MM.1S (cell line): ENCODE data around the gene PROX1.

Experiments used
- DNase-seq: peaks from one replicate; pipeline ENCODE4 v3.0.0-alpha.2; 2015
- H2AFZ ChIP-seq: fragments of 300-600 bp; sonication (generic); 2 replicates; pipeline ENCODE4 v1.6.0; 2016; ENCODE audit warnings: antibody characterized with exemption, low read length
- H3F3A ChIP-seq: fragments of 300-600 bp; sonication (generic); 2 replicates; pipeline ENCODE4 v1.6.1; 2016; ENCODE audit warnings: mild to moderate bottlenecking, antibody characterized with exemption, low read length, moderate library complexity, mixed read lengths; ENCODE audit not compliant: insufficient read depth
- H3K27ac ChIP-seq: fragments of 300-600 bp; sonication (generic); 2 replicates; pipeline ENCODE4 v1.5.1; 2016; ENCODE audit warnings: mild to moderate bottlenecking, low read length
- H3K27me3 ChIP-seq: fragments of 300-600 bp; sonication (generic); replicated peaks from 2 replicates; pipeline ENCODE4 v1.6.0; 2016; ENCODE audit warnings: low read length; ENCODE audit not compliant: insufficient read depth
- H3K36me3 ChIP-seq: fragments of 300-600 bp; sonication (generic); replicated peaks from 2 replicates; pipeline ENCODE4 v1.6.1; 2016; ENCODE audit warnings: mild to moderate bottlenecking, low read length, mixed read lengths; ENCODE audit not compliant: insufficient read depth
- H3K4me1 ChIP-seq: fragments of 300-600 bp; sonication (generic); 2 replicates; pipeline ENCODE4 v1.6.1; 2016; ENCODE audit warnings: low read length, mixed read lengths
- H3K4me2 ChIP-seq: fragments of 300-600 bp; sonication (generic); 2 replicates; pipeline ENCODE4 v1.6.0; 2016; ENCODE audit warnings: low read depth, low read length
- H3K4me3 ChIP-seq: fragments of 300-600 bp; sonication (generic); 2 replicates; pipeline ENCODE4 v1.5.1; 2016; ENCODE audit warnings: low read length, mixed read lengths
- H3K79me2 ChIP-seq: fragments of 300-600 bp; sonication (generic); 2 replicates; pipeline ENCODE4 v1.6.1; 2016; ENCODE audit warnings: mixed run types, low read length, mixed read lengths
- H3K9ac ChIP-seq: fragments of 300-600 bp; sonication (generic); 2 replicates; pipeline ENCODE4 v1.6.1; 2016; ENCODE audit warnings: low read length, mixed read lengths
- H3K9me2 ChIP-seq: fragments of 300-600 bp; sonication (generic); replicated peaks from 2 replicates; pipeline ENCODE4 v1.6.1; 2016; ENCODE audit warnings: mild to moderate bottlenecking, low read length, mixed read lengths; ENCODE audit not compliant: insufficient read depth
- H3K9me3 ChIP-seq: fragments of 300-600 bp; sonication (generic); replicated peaks from 2 replicates; pipeline ENCODE4 v1.6.1; 2016; ENCODE audit warnings: mild to moderate bottlenecking, low read length, mixed read lengths; ENCODE audit not compliant: insufficient read depth
- H4K20me1 ChIP-seq: fragments of 300-600 bp; sonication (generic); 2 replicates; pipeline ENCODE4 v1.6.1; 2016; ENCODE audit warnings: mild to moderate bottlenecking, low read length, moderate library complexity, mixed read lengths; ENCODE audit not compliant: insufficient read depth
- EZH2 ChIP-seq: fragments of 300-600 bp; sonication (generic); optimal IDR thresholded peaks from 2 replicates; pipeline ENCODE3; 2017; ENCODE audit warnings: low read depth, mild to moderate bottlenecking, antibody characterized with exemption, low read length, mixed read lengths
- EZH2phosphoT487 ChIP-seq: fragments of 300-600 bp; sonication (generic); IDR thresholded peaks from 2 replicates; pipeline ENCODE4 v1.6.1; 2018; ENCODE audit warnings: antibody characterized with exemption, low read length
- TF ChIP-seq, protein P1 (sequence below): fragments of 300-600 bp; sonication (generic); IDR thresholded peaks from 2 replicates; pipeline ENCODE4 v1.5.1; 2016; ENCODE audit warnings: antibody characterized with exemption, low read length, mixed read lengths

Gene PROX1

DNA sequence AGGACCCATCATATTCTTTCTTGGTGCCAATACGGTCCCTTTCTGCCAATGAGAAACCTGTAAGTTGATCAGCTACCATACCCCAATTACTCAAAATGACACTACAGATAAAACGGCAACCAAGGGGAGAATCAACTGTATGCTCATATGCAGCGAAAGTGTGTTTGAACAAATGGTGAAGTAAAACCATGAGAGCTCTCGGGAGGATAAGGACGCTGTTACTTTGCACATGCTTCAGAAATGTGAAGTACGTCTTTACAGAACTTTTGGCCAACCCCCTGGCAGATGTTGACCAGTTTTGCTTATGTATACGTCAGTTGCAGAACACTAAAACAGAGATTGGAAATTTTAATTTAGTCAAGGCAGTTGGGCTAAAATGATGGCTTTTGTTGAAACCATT lies 79.6 kb downstream of the PROX1 start:
- Histone ChIP-seq H3K9me2 (no peaks in the 10 kb centered on the region), H3K4me2 (no peak overlapping the region), H3K79me2 (no peaks in the 10 kb centered on the region), H3K4me3 (no peak overlapping the region), H3K9ac (no peak overlapping the region), H3K9me3 (no peaks in the 10 kb centered on the region), H3K36me3 (no peaks in the 10 kb centered on the region), H3F3A (no peaks in the 10 kb centered on the region), H4K20me1 (no peaks in the 10 kb centered on the region), H3K4me1 (no peaks in the 10 kb centered on the region), H3K27me3 (no peaks in the 10 kb centered on the region), H3K27ac (no peak overlapping the region), H2AFZ (no peak overlapping the region)
- no peak for DNase-seq
- TF ChIP-seq EZH2, result no peak
- TF ChIP-seq EZH2phosphoT487, result no peak
- TF ChIP-seq, protein P1, sequence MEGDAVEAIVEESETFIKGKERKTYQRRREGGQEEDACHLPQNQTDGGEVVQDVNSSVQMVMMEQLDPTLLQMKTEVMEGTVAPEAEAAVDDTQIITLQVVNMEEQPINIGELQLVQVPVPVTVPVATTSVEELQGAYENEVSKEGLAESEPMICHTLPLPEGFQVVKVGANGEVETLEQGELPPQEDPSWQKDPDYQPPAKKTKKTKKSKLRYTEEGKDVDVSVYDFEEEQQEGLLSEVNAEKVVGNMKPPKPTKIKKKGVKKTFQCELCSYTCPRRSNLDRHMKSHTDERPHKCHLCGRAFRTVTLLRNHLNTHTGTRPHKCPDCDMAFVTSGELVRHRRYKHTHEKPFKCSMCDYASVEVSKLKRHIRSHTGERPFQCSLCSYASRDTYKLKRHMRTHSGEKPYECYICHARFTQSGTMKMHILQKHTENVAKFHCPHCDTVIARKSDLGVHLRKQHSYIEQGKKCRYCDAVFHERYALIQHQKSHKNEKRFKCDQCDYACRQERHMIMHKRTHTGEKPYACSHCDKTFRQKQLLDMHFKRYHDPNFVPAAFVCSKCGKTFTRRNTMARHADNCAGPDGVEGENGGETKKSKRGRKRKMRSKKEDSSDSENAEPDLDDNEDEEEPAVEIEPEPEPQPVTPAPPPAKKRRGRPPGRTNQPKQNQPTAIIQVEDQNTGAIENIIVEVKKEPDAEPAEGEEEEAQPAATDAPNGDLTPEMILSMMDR, result no peak

DNA sequence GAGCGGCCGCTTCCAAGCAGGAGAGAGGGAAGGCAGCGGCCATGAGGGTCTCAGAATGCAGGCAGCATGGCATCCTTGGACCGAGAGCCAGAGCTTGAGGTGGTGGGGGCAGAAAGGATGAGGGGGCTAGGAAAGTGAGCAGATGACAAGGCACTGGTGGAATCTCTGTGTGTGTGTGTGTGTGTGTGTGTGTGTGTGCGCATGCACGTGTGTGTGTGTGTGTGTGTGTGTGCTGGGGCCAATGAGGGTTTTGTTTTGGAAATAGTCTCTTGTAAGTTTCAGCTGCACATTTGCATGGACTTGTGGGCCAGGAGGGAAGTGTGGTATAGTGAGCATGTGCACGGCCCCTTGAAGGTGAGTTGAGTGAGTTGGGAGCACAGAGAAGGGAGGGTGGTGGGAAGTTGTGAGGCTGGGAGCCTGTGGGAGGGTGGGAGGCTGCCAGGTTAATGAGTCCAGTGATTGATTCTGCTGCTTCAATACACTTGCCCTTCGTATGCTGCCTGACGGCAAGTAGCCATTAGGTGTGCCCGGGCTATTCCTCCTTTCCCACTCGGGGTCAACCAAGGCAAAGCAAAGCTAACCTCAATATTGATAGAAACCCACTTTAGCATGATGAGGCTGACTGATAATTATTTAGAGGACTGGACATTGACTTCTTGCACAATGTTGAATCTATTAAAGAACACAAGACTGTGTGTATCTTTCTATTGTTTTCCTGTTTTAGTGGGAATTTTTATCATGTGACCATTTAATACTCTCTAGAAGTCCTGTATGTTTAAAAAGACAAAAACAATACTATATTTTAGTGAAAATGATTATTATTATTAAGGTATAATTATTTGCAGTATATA lies 80.3 kb downstream of the PROX1 start:
- Histone ChIP-seq H3K4me3 (no peak overlapping the region), H3F3A (no peaks in the 10 kb centered on the region), H3K9me2 (no peaks in the 10 kb centered on the region), H3K9me3 (no peaks in the 10 kb centered on the region), H4K20me1 (no peaks in the 10 kb centered on the region), H3K27ac (no peak overlapping the region), H3K36me3 (no peaks in the 10 kb centered on the region), H3K27me3 (no peaks in the 10 kb centered on the region), H3K79me2 (no peaks in the 10 kb centered on the region), H3K9ac (no peak overlapping the region), H3K4me2 (no peak overlapping the region), H3K4me1 (no peaks in the 10 kb centered on the region), H2AFZ (no peak overlapping the region)
- no peak for DNase-seq
- TF ChIP-seq EZH2, result no peak
- TF ChIP-seq EZH2phosphoT487, result no peak

DNA sequence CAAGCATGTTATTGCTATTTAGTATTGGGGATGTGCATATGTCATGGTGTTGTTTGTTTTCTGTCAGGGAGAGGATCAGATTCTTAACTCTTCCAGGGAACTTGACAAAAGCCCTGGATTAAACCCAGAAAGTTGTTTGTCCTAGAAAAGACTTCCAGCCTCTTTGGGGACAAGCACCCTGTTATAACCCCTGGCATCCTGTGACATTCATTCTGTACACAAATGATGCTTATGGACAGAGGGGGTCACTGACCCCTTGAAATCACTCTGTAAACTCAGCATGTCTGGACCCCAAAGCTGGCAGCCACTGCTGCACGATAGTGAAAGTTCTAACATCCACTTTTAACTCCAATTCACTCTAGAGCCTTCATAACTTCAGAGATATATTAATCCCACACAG lies 81.2 kb downstream of the PROX1 start:
- Histone ChIP-seq H3K27me3 (no peaks in the 10 kb centered on the region), H3K27ac (no peak overlapping the region), H3F3A (no peaks in the 10 kb centered on the region)

More for the DNA sequence above, 81.2 kb downstream of the PROX1 start:
- TF ChIP-seq EZH2 (no peak), EZH2phosphoT487 (no peak)
- TF ChIP-seq, protein P1, result no peak
- Histone ChIP-seq H3K9me2 (no peaks in the 10 kb centered on the region), H3K9ac (no peak overlapping the region), H4K20me1 (no peaks in the 10 kb centered on the region), H3K4me1 (no peaks in the 10 kb centered on the region), H3K9me3 (no peaks in the 10 kb centered on the region), H3K79me2 (no peaks in the 10 kb centered on the region), H3K36me3 (no peaks in the 10 kb centered on the region), H3K4me3 (no peak overlapping the region), H2AFZ (no peak overlapping the region), H3K4me2 (no peak overlapping the region)
- DNase-seq, result no peak
